DND-41 (cell line): ENCODE results near the gene DPRX.

ENCODE experiments used
- ATAC-seq: fragments of 200-7000 bp; cut with Tn5 transposase; 3 replicates; pipeline ENCODE4 v1.9.1; 2021; ENCODE audit warnings: low read depth; ENCODE audit not compliant: insufficient read depth
- DNase-seq: peaks from one replicate; pipeline ENCODE4 v3.0.0-alpha.2; 2020
- H2AFZ ChIP-seq: 2 replicates; pipeline ENCODE4 v1.6.0; 2012; ENCODE audit warnings: low read depth, low read length
- H3K27ac ChIP-seq: 2 replicates; pipeline ENCODE4 v1.5.1; 2012; ENCODE audit warnings: low read length, inconsistent platforms
- H3K27me3 ChIP-seq: fragments of 200-600 bp; sonication (generic); 2 replicates; pipeline ENCODE4 v1.6.0; 2012; ENCODE audit warnings: low read length, mild to moderate bottlenecking, inconsistent platforms; ENCODE audit not compliant: insufficient read depth, poor library complexity
- H3K36me3 ChIP-seq: 2 replicates; pipeline ENCODE4 v1.5.1; 2012; ENCODE audit warnings: low read length, inconsistent platforms; ENCODE audit not compliant: insufficient read depth
- H3K4me1 ChIP-seq: 2 replicates; pipeline ENCODE4 v1.5.1; 2012; ENCODE audit warnings: mild to moderate bottlenecking, low read length; ENCODE audit not compliant: insufficient read depth
- H3K4me2 ChIP-seq: 2 replicates; pipeline ENCODE4 v1.6.0; 2012; ENCODE audit warnings: mild to moderate bottlenecking, moderate library complexity, low read length, inconsistent platforms; ENCODE audit not compliant: insufficient read depth
- H3K4me3 ChIP-seq, 2 experiments: fragments of 200-600 bp in 1 of 2; shearing (Covaris generic) in 1 of 2; 2 replicates each; pipeline ENCODE4 v1.5.1; 2012 to 2016; ENCODE audit warnings: inconsistent platforms in 2 of 2, low read length in 2 of 2, mild to moderate bottlenecking in 2 of 2, low read depth in 1 of 2, moderate library complexity in 1 of 2
- H3K79me2 ChIP-seq: 2 replicates; pipeline ENCODE4 v1.6.0; 2012; ENCODE audit warnings: low read length, inconsistent platforms; ENCODE audit not compliant: insufficient read depth
- H3K9ac ChIP-seq: 2 replicates; pipeline ENCODE4 v1.6.0; 2012; ENCODE audit warnings: low read depth, mild to moderate bottlenecking, inconsistent platforms, low read length, moderate library complexity
- H3K9me3 ChIP-seq: 2 replicates; pipeline ENCODE4 v1.5.1; 2012; ENCODE audit warnings: low read length, moderate library complexity, mild to moderate bottlenecking, inconsistent platforms; ENCODE audit not compliant: insufficient read depth, severe bottlenecking
- H4K20me1 ChIP-seq: 2 replicates; pipeline ENCODE4 v1.6.0; 2012; ENCODE audit warnings: low read length; ENCODE audit not compliant: insufficient read depth
- EZH2 ChIP-seq: IDR thresholded peaks from 3 replicates; pipeline ENCODE4 v1.6.1; 2012; ENCODE audit warnings: borderline replicate concordance, low read depth, mild to moderate bottlenecking, moderate library complexity, low read length, inconsistent platforms; ENCODE audit not compliant: severe bottlenecking
- TF ChIP-seq, protein P1 (sequence below): IDR thresholded peaks from 2 replicates; pipeline ENCODE4 v1.5.1; 2012; ENCODE audit warnings: borderline replicate concordance, low read length, moderate library complexity, mild to moderate bottlenecking; ENCODE audit not compliant: poor library complexity, severe bottlenecking; ENCODE audit errors: extremely low read depth

DPRX gene

GRCh38 chr19:53657778-53658177 is 26.0 kb downstream of the DPRX start:
- Histone ChIP-seq H3K4me2 (no peak overlapping the region), H4K20me1 (no peaks in the 10 kb centered on the region), H3K27ac (no peak overlapping the region), H3K79me2 (no peaks in the 10 kb centered on the region), H3K9me3 (peaks cover 15% of the 10 kb centered on the region), H3K27me3 (no peaks in the 10 kb centered on the region), H2AFZ (no peak overlapping the region), H3K36me3 (no peaks in the 10 kb centered on the region), H3K4me3 (no peak overlapping the region), H3K9ac (no peak overlapping the region), H3K4me1 (no peaks in the 10 kb centered on the region)
- ATAC-seq (no peak), DNase-seq (no peak)
- no peak for TF ChIP-seq EZH2
- TF ChIP-seq, protein P1, sequence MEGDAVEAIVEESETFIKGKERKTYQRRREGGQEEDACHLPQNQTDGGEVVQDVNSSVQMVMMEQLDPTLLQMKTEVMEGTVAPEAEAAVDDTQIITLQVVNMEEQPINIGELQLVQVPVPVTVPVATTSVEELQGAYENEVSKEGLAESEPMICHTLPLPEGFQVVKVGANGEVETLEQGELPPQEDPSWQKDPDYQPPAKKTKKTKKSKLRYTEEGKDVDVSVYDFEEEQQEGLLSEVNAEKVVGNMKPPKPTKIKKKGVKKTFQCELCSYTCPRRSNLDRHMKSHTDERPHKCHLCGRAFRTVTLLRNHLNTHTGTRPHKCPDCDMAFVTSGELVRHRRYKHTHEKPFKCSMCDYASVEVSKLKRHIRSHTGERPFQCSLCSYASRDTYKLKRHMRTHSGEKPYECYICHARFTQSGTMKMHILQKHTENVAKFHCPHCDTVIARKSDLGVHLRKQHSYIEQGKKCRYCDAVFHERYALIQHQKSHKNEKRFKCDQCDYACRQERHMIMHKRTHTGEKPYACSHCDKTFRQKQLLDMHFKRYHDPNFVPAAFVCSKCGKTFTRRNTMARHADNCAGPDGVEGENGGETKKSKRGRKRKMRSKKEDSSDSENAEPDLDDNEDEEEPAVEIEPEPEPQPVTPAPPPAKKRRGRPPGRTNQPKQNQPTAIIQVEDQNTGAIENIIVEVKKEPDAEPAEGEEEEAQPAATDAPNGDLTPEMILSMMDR = no peak

- TF ChIP-seq, protein P1 = peak; percentile 47
- no peak for TF ChIP-seq EZH2
- peak; percentile 6 for DNase-seq
- Histone ChIP-seq H3K9ac (no peak overlapping the region), H3K4me3 (no peak overlapping the region), H3K27ac (no peak overlapping the region), H3K4me2 (no peak overlapping the region), H3K27me3 (no peaks in the 10 kb centered on the region), H2AFZ (no peak overlapping the region), H3K36me3 (no peaks in the 10 kb centered on the region), H3K9me3 (peaks cover 15% of the 10 kb centered on the region), H3K79me2 (no peaks in the 10 kb centered on the region), H3K4me1 (no peaks in the 10 kb centered on the region), H4K20me1 (no peaks in the 10 kb centered on the region)
- no peak for ATAC-seq
Observed at GRCh38 chr19:53659292-53659691, 27.5 kb downstream of the DPRX start.

GRCh38 chr19:53660584-53660983 is 28.8 kb downstream of the DPRX start:
- H3K36me3 ChIP-seq = no peaks in the 10 kb centered on the region
- no peak overlapping the region for H3K9ac ChIP-seq
- H3K4me2 ChIP-seq = no peak overlapping the region
- H3K27ac ChIP-seq = no peak overlapping the region
- no peaks in the 10 kb centered on the region for H3K4me1 ChIP-seq
- no peak overlapping the region for H3K4me3 ChIP-seq
- peaks cover 5% of the 10 kb centered on the region for H3K9me3 ChIP-seq
- no peaks in the 10 kb centered on the region for H3K79me2 ChIP-seq
- H2AFZ ChIP-seq = no peak overlapping the region
- TF ChIP-seq EZH2 = no peak
- TF ChIP-seq, protein P1 = no peak
- DNase-seq = no peak
- H3K27me3 ChIP-seq = no peaks in the 10 kb centered on the region
- H4K20me1 ChIP-seq = no peaks in the 10 kb centered on the region
- no peak for ATAC-seq

DNA sequence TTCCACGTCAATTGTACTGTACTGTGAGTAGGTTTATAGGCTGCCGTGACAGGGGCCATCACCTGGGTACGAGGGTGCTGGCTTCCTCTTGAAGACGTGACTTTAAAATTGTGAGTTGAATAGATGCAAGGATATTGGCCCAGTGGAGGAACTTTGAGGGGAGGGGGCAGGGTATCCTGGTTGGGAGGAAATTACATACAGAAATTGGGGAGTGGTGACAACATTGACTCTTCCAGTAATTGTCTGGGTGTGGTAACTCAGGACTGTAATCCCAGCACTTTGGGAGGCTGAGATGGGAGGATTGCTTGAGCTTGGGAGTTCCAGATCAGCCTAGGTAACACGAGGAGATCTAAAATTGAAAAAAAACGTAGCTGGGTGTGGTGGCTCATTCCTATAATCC is 30.4 kb downstream of the DPRX start:
- DNase-seq (no peak), ATAC-seq (no peak)
- no peak overlapping the region for H2AFZ ChIP-seq
- no peaks in the 10 kb centered on the region for H3K27me3 ChIP-seq
- no peaks in the 10 kb centered on the region for H4K20me1 ChIP-seq
- H3K79me2 ChIP-seq = no peaks in the 10 kb centered on the region
- H3K36me3 ChIP-seq = no peaks in the 10 kb centered on the region
- TF ChIP-seq EZH2 = no peak
- TF ChIP-seq, protein P1 = no peak
- H3K9ac ChIP-seq = no peak overlapping the region
- H3K27ac ChIP-seq = no peak overlapping the region
- H3K4me1 ChIP-seq = no peaks in the 10 kb centered on the region
- H3K4me3 ChIP-seq = no peak overlapping the region
- H3K4me2 ChIP-seq = no peak overlapping the region
- H3K9me3 ChIP-seq = no peaks in the 10 kb centered on the region
